Subcutaneous abdominal adipose tissue (tissue), 5 donors: ENCODE data around the gene NBDY.
"Not testable (repeated sequence)": the region's sequence is repeated elsewhere in the genome, so short reads cannot be mapped to it uniquely, and the experiment has no call there.

Source experiments
- H3K27ac ChIP-seq: one replicate; pipeline ENCODE4 v1.7.0; 2013; ENCODE audit warnings: low read depth, mild to moderate bottlenecking, inconsistent platforms, low read length, moderate library complexity
- H3K27me3 ChIP-seq, 5 donors: one replicate each; pipeline ENCODE4 v1.7.0; 2013; ENCODE audit warnings: low read length in 5 of 5, inconsistent platforms in 1 of 5; ENCODE audit not compliant: control insufficient read depth in 5 of 5, insufficient read depth in 4 of 5
- H3K36me3 ChIP-seq, 5 donors: one replicate each; pipeline ENCODE4 v1.7.0; 2013; ENCODE audit warnings: low read length in 5 of 5; ENCODE audit not compliant: control insufficient read depth in 5 of 5, insufficient read depth in 5 of 5
- H3K4me1 ChIP-seq, 5 donors: one replicate each; pipeline ENCODE4 v1.7.0; 2013; ENCODE audit warnings: low read length in 5 of 5, mild to moderate bottlenecking in 3 of 5, moderate library complexity in 1 of 5; ENCODE audit not compliant: control insufficient read depth in 5 of 5, insufficient read depth in 5 of 5
- H3K4me3 ChIP-seq, 5 donors: one replicate each; pipeline ENCODE4 v1.7.0; 2013; ENCODE audit warnings: low read length in 5 of 5, low read depth in 1 of 5
- H3K9ac ChIP-seq, 5 donors: one replicate each; pipeline ENCODE4 v1.7.0; 2013; ENCODE audit warnings: low read length in 5 of 5, mild to moderate bottlenecking in 4 of 5, moderate library complexity in 3 of 5
- H3K9me3 ChIP-seq, 5 donors: one replicate each; pipeline ENCODE4 v1.7.0; 2013; ENCODE audit warnings: low read length in 5 of 5; ENCODE audit not compliant: control insufficient read depth in 5 of 5
- donor health status: healthy.
- donor health status: healthy.
- donor health status: healthy.
- donor health status: healthy.
- donor health status: healthy.

Gene NBDY, protein sequence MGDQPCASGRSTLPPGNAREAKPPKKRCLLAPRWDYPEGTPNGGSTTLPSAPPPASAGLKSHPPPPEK

DNA sequence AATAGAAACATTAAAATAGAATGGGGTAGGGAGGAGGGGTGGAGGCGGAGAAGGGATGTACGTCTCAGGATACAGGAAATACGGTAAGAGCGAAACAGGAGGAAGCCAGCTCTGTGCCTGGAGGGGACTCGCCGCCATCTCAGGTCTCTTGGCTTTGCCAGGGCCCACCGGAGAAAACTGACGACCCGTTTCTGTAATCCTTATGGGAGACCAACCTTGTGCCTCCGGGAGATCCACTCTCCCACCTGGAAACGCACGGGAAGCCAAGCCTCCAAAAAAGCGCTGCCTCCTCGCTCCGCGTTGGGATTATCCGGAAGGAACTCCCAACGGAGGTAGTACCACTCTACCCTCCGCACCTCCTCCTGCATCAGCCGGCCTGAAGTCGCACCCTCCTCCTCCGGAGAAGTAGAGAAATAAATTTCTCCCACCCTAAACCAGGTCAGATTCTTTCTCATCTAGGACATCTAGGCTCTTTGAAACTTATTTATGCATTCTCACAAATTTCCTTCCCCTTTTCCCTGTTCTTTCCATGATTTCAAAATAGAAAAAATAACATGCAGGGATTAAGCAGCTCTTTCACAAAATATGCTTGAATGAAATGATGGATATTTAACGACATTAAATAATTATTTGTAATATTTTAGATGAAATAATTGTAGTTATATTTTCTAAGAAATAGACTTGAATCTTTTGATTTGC, at the start of gene NBDY:
Gene NBDY (plus strand): TSS at position 92 of the 699 bp plus-strand sequence. CDS start 111 bp downstream, at position 203.
- peak within 1 kb of the TSS in 4 of 5 donors; percentile 69 to 78 (median 75) for H3K9ac ChIP-seq
- H3K4me1 ChIP-seq = peaks cover 0 to 8% (median 2%) of the 10 kb centered on the region in 5 donors
- no peaks in the 10 kb centered on the region for H3K36me3 ChIP-seq
- peaks cover 0 to 6% (median 2%) of the 10 kb centered on the region in 5 donors for H3K27me3 ChIP-seq
- H3K27ac ChIP-seq = no peak within 1 kb of the TSS
- no peaks in the 10 kb centered on the region for H3K9me3 ChIP-seq
- peak within 1 kb of the TSS; percentile 73 to 92 (median 80) for H3K4me3 ChIP-seq

DNA sequence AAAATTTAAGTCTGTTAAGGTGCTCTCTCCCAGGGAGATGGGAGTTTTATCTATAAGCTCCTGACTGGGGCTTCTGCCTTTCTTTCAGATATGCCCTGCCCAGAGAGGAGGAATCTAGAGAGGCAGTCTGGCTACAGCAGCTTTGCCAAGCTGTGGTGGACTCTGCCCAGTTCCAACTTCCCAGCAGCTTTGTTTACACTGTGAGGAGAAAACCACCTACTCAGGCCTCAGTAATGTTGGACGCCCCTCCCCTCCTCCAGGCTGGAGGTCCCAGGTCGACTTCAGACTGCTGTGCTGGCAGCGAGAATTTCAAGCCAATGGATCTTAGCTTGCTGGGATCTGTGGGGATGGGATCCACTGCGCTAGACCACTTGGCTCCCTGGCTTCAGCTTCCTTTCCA, 24.5 kb upstream of the NBDY start:
- H3K27me3 ChIP-seq, H3K9ac ChIP-seq, H3K4me1 ChIP-seq, H3K9me3 ChIP-seq, H3K36me3 ChIP-seq, H3K4me3 ChIP-seq, H3K27ac ChIP-seq: not testable (repeated sequence)

DNA sequence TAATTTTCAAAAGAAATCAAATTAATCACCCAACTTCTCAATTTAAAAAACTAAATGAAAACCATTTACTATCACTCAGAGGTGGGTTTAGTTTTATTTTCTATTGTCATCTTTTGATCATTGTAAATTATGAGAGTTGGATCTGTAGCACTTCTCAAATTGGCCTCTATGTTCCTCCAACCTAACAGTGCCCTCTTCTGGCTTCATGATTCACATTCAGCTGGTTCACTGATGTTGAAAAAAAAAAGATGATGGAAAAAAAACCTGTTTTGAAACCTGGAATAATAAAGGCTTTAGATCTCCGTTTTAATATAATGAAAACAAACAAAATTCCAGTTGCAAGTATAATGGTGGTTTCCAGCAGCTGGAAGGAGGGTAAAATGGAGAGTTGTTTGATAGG, 2.4 kb upstream of the NBDY start:
- Histone ChIP-seq H3K4me3 (no peak overlapping the region), H3K36me3 (no peaks in the 10 kb centered on the region), H3K9ac (no peak overlapping the region), H3K4me1 (peaks cover 0 to 8% (median 2%) of the 10 kb centered on the region in 5 donors), H3K27ac (no peak overlapping the region), H3K27me3 (peaks cover 0 to 6% (median under 1%) of the 10 kb centered on the region in 5 donors), H3K9me3 (peaks cover 0 to 4% (median 0%) of the 10 kb centered on the region in 5 donors)

DNA sequence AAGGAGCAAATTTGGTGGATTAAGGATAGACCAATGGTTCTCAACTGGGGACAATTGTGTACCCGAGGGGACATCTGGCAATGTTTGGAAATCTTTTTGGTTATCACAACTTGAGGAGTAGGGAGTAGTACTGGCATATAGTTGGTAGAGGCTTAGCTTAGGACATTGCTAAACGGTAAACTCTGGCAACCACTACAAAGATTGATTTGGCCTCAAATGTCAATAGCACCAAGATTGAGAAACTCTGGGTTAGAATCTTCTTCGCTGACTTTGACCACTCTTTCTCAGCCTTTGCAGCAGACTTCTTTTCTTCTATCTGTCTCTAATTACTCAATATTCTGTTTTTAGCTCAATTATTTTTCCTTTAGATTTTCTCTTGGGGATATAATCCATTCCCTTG, 1.5 kb upstream of the NBDY start:
- H3K36me3 ChIP-seq = no peaks in the 10 kb centered on the region
- peaks cover 0 to 8% (median 2%) of the 10 kb centered on the region in 5 donors for H3K4me1 ChIP-seq
- H3K9me3 ChIP-seq = peaks cover 0 to 4% (median 0%) of the 10 kb centered on the region in 5 donors
- H3K4me3 ChIP-seq = no peak overlapping the region
- no peak overlapping the region for H3K27ac ChIP-seq
- peaks cover 0 to 6% (median 2%) of the 10 kb centered on the region in 5 donors for H3K27me3 ChIP-seq
- no peak overlapping the region for H3K9ac ChIP-seq

DNA sequence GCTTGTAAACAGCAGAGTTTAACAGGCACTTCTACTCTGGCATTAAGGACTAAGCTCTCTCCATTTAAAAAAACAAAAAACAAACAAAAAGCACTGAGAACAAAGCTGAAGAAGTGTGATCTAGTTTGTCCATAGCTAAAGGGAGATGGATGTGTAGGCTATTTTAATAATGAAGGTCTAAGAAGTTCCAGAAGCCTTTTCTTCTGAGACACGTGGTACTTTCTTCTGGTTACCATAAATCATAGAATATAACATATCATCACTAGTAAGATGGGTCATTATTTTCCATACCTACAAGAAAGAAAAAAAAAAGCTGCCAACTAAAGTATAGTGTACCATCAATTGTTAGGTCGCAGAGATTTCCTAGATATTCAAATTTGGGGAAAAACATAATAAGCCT, 722 bp upstream of the NBDY start:
- no peak overlapping the region for H3K9ac ChIP-seq
- peaks cover 0 to 4% (median 0%) of the 10 kb centered on the region in 5 donors for H3K9me3 ChIP-seq
- H3K4me3 ChIP-seq = peak overlapping the region in 1 of 5 donors; percentile 87
- H3K4me1 ChIP-seq = peaks cover 0 to 8% (median 2%) of the 10 kb centered on the region in 5 donors
- H3K27ac ChIP-seq = no peak overlapping the region
- H3K27me3 ChIP-seq = peaks cover 0 to 6% (median 2%) of the 10 kb centered on the region in 5 donors
- no peaks in the 10 kb centered on the region for H3K36me3 ChIP-seq

DNA sequence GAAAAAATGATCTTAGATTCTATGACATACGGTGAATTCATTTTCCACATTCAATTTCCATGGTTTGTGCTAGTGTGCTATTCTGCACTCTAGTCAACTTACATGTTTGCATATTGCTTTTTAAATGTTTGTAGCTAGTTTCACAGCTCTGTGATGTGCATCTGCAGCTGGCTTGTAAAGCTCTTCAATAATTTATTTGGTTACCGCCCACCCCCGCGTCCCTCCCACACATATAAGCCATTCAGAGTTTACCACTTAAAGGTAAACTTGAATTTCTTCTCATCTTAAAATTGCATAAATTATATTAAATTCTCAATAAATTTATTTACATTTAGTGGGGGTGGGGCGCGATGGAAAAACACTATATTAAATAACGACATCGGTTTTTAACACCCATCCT, 291 bp upstream of the NBDY start:
- Histone ChIP-seq H3K27ac (no peak overlapping the region), H3K4me1 (peaks cover 0 to 8% (median 2%) of the 10 kb centered on the region in 5 donors), H3K4me3 (peak overlapping the region; percentile 73 to 92 (median 80)), H3K9ac (peak overlapping the region in 2 of 5 donors; percentile 72 to 78), H3K36me3 (no peaks in the 10 kb centered on the region), H3K27me3 (peaks cover 0 to 6% (median 2%) of the 10 kb centered on the region in 5 donors), H3K9me3 (peaks cover 0 to 2% (median 0%) of the 10 kb centered on the region in 5 donors)

DNA sequence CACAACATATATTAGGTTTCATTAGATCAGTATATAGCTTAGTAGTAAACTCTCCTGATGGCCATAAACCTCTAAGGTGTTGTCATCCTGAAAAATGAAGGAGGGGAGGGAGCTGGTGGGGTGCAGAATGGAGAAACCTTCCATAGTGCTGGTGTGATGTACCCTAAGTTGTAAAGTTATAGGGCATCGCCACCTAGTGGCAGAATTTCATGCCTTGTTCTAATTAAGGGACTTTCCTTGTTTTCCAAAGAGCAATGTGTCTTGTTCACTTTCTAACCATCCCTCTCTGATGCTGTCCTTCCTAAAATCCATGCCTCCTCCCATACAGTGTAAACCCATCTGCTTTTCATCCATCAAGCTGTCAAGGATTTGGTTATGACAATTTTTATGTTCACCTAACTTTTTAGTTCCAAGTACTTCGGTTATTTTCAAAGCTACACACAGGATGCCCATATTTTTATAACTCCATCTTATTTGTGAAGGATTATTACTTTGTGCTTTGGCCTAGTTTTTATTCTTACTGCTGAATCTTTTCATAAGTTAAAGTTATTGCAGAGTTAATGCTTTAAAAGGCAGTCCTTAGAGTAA, 4.5 kb downstream of the NBDY start:
- Histone ChIP-seq H3K36me3 (no peaks in the 10 kb centered on the region), H3K27me3 (peaks cover 0 to 9% (median 2%) of the 10 kb centered on the region in 5 donors), H3K9ac (no peak overlapping the region), H3K9me3 (no peaks in the 10 kb centered on the region), H3K4me3 (no peak overlapping the region), H3K4me1 (peaks cover 0 to 8% (median 3%) of the 10 kb centered on the region in 5 donors), H3K27ac (no peak overlapping the region)

DNA sequence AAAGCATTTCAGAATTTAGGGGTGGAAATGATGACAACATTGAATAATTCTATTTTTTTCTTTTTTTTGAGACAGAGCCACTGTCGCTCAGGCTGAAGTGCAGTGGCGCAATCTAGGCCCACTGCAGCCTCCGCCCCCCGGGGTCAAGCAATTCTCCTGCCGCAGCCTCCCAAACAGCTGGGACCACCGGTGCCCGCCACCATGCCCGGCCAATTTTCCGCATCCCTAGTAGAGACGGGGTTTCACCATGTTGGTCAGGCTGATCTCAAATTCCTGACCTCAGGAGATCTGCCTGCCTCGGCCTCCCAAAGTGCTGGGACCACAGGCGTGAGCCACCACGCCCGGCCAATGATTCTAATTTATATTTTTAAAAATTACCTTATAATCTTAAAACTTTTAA, 7.2 kb downstream of the NBDY start:
- Histone ChIP-seq H3K27me3 (peaks cover 0 to 8% (median 0%) of the 10 kb centered on the region in 5 donors), H3K9me3 (peaks cover 0 to 1% (median 0%) of the 10 kb centered on the region in 5 donors), H3K36me3 (no peaks in the 10 kb centered on the region), H3K4me3 (no peak overlapping the region), H3K27ac (no peak overlapping the region), H3K9ac (no peak overlapping the region), H3K4me1 (peaks cover 0 to 3% (median 0%) of the 10 kb centered on the region in 5 donors)

DNA sequence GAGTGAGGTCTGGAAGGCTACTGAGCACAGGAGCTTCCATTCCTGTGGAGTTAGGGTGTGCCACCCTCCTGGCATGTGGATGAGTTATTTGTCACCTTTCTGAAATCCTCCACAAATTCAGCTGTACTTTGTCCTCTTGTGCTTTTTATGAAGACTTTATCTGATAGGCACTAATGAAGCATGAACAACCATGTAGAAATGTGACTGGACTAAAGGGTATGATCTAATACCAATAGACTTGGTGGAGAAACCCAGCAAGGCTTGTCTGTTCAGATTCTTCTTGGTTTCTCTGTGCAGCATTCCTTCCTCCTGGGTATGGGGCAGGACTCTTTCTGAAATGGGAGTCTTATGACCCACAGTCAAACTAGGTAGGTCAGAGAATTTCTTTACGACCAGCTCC, 9.6 kb downstream of the NBDY start:
- Histone ChIP-seq H3K27ac (no peak overlapping the region), H3K4me1 (peaks cover 0 to 3% (median 0%) of the 10 kb centered on the region in 5 donors), H3K9me3 (peaks cover 0 to 8% (median 3%) of the 10 kb centered on the region in 5 donors), H3K27me3 (peaks cover 0 to 7% (median 0%) of the 10 kb centered on the region in 5 donors), H3K9ac (no peak overlapping the region), H3K36me3 (no peaks in the 10 kb centered on the region), H3K4me3 (no peak overlapping the region)

DNA sequence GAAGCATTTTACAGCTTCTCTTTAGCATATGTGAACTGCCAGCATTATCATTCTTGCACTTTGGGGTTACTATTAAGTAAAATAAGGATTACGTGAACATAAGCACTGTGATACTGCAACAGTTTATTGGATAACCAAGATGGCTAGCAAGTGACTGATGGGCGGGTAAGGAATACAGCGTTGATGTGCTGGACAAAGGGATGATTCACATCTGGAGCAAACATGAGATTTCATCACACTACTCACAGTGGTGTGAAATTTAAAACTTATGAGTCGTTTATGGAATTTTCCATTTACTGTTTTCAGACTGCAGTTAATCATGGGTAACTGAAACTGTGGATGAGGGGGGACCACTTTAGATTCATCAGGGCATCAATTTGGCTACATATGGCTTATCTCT, 16.0 kb downstream of the NBDY start:
- no peak overlapping the region for H3K9ac ChIP-seq
- H3K27me3 ChIP-seq = peaks cover 0 to 19% (median 4%) of the 10 kb centered on the region in 5 donors
- H3K36me3 ChIP-seq = peaks cover 0 to 4% (median 0%) of the 10 kb centered on the region in 5 donors
- no peak overlapping the region for H3K4me3 ChIP-seq
- H3K4me1 ChIP-seq = peaks cover 0 to 5% (median 3%) of the 10 kb centered on the region in 5 donors
- H3K9me3 ChIP-seq = peaks cover 0 to 8% (median 3%) of the 10 kb centered on the region in 5 donors
- H3K27ac ChIP-seq = no peak overlapping the region
